PFSK-1 (cell line): ENCODE results near the gene SKIL.

Source experiments
- TAF1 ChIP-seq: IDR thresholded peaks from 2 replicates; pipeline ENCODE4 v1.6.1; 2012; ENCODE audit warnings: low read length, control low read depth, borderline replicate concordance; ENCODE audit not compliant: insufficient read depth
- TF ChIP-seq, protein P1 (sequence below), 2 experiments: IDR thresholded peaks; 2 replicates each; pipeline versions ENCODE4 v1.6.1 to v1.8.0; 2011 to 2012; ENCODE audit warnings: low read depth in 2 of 2, low read length in 2 of 2, control low read depth in 1 of 2, inconsistent platforms in 1 of 2, mild to moderate bottlenecking in 1 of 2, moderate library complexity in 1 of 2; ENCODE audit not compliant: insufficient read depth in 1 of 2

DNA sequence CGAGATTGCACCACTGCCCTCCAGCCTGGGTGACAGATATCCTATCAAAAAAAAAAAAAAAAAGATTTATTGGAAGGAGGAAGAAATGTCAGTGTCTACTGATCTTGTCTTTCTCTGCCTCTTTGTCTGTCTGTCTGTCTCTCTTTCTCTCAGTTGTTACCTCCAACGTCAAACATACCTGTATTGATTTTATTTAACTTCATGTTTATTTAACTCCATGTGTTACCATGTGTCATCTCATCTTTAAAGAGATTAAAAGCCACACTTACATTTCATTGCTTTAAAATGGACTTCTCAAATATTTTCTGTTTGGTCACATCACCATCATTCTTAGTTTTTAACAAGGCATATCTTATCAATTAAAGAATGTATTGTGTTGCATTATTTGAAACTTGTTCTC is 70.6 kb downstream of the SKIL start:
- no peak for TF ChIP-seq TAF1
- TF ChIP-seq, protein P1, sequence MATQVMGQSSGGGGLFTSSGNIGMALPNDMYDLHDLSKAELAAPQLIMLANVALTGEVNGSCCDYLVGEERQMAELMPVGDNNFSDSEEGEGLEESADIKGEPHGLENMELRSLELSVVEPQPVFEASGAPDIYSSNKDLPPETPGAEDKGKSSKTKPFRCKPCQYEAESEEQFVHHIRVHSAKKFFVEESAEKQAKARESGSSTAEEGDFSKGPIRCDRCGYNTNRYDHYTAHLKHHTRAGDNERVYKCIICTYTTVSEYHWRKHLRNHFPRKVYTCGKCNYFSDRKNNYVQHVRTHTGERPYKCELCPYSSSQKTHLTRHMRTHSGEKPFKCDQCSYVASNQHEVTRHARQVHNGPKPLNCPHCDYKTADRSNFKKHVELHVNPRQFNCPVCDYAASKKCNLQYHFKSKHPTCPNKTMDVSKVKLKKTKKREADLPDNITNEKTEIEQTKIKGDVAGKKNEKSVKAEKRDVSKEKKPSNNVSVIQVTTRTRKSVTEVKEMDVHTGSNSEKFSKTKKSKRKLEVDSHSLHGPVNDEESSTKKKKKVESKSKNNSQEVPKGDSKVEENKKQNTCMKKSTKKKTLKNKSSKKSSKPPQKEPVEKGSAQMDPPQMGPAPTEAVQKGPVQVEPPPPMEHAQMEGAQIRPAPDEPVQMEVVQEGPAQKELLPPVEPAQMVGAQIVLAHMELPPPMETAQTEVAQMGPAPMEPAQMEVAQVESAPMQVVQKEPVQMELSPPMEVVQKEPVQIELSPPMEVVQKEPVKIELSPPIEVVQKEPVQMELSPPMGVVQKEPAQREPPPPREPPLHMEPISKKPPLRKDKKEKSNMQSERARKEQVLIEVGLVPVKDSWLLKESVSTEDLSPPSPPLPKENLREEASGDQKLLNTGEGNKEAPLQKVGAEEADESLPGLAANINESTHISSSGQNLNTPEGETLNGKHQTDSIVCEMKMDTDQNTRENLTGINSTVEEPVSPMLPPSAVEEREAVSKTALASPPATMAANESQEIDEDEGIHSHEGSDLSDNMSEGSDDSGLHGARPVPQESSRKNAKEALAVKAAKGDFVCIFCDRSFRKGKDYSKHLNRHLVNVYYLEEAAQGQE (IDR thresholded peaks at IDR 0.05; ENCODE audit: insufficient read depth in 1 of 2, low read depth in 2 of 2, low read length in 2 of 2): no peak
